ENCODE data around the gene JMJD7. TPM values are rescaled to one million over a fixed set of nuclear protein-coding genes. Genes with fewer than 3 reads are reported as not detected.

Gene JMJD7
- total RNA-seq, 4 donors from 2014 or later, result 0.59 to 27.2 (median 9.8) TPM

DNA sequence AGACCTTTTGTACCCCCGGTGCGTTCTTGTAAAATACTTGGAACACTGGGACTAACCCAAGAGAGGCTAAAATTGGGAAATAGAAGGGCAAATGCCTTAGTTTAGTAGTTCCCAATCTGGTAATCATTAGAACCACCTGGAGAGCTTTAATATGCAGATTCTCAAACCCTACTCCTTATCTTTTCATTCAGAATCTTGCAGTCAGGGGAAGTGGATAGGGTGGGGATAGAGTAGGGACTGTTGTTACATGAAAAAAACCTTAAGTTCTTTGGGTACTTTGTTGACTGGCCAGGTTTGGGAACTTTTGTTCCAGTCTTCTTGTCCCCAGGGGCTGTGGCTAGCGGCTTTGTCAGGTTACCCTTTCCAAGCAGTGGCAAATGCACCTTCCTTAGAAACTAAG lies 37.7 kb upstream of the JMJD7 start:
- no peak for TF ChIP-seq CTCF (IDR thresholded peaks at IDR 0.05)
- no peak for TF ChIP-seq POLR2A (IDR thresholded peaks at IDR 0.05)
- Histone ChIP-seq H3K4me3 (no peak overlapping the region), H3K27me3 (no peaks in the 10 kb centered on the region), H3K4me1 (peaks cover 6 to 12% of the 10 kb centered on the region in 2 donors), H3K9me3 (no peaks in the 10 kb centered on the region), H3K36me3 (no peaks in the 10 kb centered on the region), H3K27ac (peak overlapping the region; percentile 35 to 53)
- intact Hi-C loops (cut with DNase I; ENCODE audit: low total_unique reads), result no loop called here
- DNase-seq, result no peak

DNA sequence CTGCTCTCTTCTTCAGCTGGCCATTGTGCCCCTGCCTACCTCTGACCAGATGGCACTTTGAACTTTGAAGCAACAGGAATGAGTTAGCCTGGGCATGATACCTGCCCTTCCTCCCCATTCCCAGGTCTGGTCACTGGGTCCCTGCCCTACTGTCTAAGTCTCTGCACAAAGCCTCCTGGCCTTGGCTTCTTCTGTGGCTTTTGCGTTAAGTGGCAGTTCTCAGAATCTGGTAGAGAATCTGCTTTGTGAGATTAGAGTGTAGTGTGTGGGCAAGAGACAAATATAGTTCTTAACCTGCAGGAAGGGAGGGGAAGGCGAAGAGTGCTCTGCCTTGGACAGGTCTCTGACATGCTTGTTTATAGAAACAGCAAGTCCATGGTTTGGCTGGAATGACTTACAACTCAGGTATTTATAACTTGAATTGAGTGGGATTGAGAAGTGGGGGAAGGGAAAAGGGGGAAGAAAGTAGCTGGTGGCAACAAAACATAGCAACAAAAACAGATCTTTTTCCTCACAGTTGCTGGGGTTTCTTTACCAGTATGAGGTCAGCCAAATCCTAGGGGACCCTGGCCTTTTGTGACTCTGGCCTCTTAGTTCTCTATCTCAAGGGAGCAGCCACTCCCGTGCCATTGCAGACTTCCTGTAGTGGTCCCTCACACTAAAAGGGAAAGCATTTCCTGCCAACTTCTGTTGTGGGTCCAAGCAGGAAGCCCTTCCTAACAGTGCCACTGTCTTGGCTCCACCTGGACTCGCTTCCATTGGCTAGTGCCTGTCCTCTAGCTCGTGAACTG lies 36.9 kb upstream of the JMJD7 start:
- Histone ChIP-seq H3K36me3 (no peaks in the 10 kb centered on the region), H3K4me1 (peaks cover 8 to 12% of the 10 kb centered on the region in 2 donors), H3K27ac (peak overlapping the region; percentile 35 to 53), H3K27me3 (no peaks in the 10 kb centered on the region), H3K9me3 (no peaks in the 10 kb centered on the region), H3K4me3 (no peak overlapping the region)
- peak in 1 of 2 donors; percentile 36 for DNase-seq
- intact Hi-C loops (cut with DNase I; ENCODE audit: low total_unique reads), result no loop called here
- TF ChIP-seq CTCF (IDR thresholded peaks at IDR 0.05), result no peak
- TF ChIP-seq POLR2A (IDR thresholded peaks at IDR 0.05), result no peak

DNA sequence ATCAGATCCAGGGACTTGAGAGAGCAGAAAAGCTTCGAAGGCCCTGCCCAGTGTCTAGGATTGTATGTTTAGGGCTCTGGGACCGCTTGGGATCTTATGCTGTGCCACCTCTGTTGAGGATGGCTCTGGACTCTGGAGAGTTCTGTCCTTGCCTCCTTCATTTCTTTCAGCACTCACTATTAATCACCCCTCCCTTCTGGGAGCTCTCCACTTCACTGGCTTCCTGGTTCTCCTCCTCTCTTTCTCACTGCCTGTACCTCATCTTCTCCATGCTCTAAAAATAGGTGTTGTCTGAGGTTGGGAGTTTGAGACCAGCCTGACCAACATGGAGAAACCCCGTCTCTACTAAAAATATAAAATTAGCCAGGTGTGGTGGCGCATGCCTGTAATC lies 36.4 kb upstream of the JMJD7 start:
- Histone ChIP-seq H3K27ac (peak overlapping the region; percentile 35 to 53), H3K4me3 (no peak overlapping the region), H3K27me3 (no peaks in the 10 kb centered on the region), H3K9me3 (no peaks in the 10 kb centered on the region), H3K36me3 (no peaks in the 10 kb centered on the region), H3K4me1 (peaks cover 10 to 12% of the 10 kb centered on the region in 2 donors)
- DNase-seq, result no peak
- no peak for TF ChIP-seq CTCF (IDR thresholded peaks at IDR 0.05)
- TF ChIP-seq POLR2A (IDR thresholded peaks at IDR 0.05), result no peak
- intact Hi-C loops (cut with DNase I; ENCODE audit: low total_unique reads), result no loop called here

GRCh38 chr15:41792000-41792637 lies 35.8 kb upstream of the JMJD7 start:
- H3K27ac ChIP-seq, result peak overlapping the region; percentile 11 to 35
- no peak overlapping the region for H3K4me3 ChIP-seq
- H3K27me3 ChIP-seq, result no peaks in the 10 kb centered on the region
- no peaks in the 10 kb centered on the region for H3K9me3 ChIP-seq
- no peak for DNase-seq
- intact Hi-C loops (cut with DNase I; ENCODE audit: low total_unique reads), result no loop called here
- no peak for TF ChIP-seq POLR2A (IDR thresholded peaks at IDR 0.05)
- TF ChIP-seq CTCF (IDR thresholded peaks at IDR 0.05), result no peak
- H3K36me3 ChIP-seq, result no peaks in the 10 kb centered on the region
- peaks cover 10 to 12% of the 10 kb centered on the region in 2 donors for H3K4me1 ChIP-seq

GRCh38 chr15:41794081-41794480 lies 33.8 kb upstream of the JMJD7 start:
- Histone ChIP-seq H3K27me3 (no peaks in the 10 kb centered on the region), H3K9me3 (no peaks in the 10 kb centered on the region), H3K36me3 (no peaks in the 10 kb centered on the region), H3K4me3 (no peak overlapping the region), H3K27ac (no peak overlapping the region), H3K4me1 (peaks cover 10 to 11% of the 10 kb centered on the region in 2 donors)
- no peak for DNase-seq
- intact Hi-C loops (cut with DNase I; ENCODE audit: low total_unique reads), result no loop called here
- TF ChIP-seq POLR2A (IDR thresholded peaks at IDR 0.05) (no peak), CTCF (IDR thresholded peaks at IDR 0.05) (no peak)

Data from uterus (tissue), 4 donors.